Pulmonary artery endothelial cell (primary cell): ENCODE measurements around the gene JAG1. TPM values are rescaled to one million over a fixed set of nuclear protein-coding genes. Genes with fewer than 3 reads are reported as not detected.

Experiments used
- DNase-seq: peaks from one replicate; pipeline ENCODE4 v3.0.0-alpha.2; 2011; ENCODE audit warnings: low read depth, low spot score
- total RNA-seq: library from RNA; depleted of rRNA; stranded (reverse); fragments of >200 nt; gene quantifications from 2 replicates; pipeline ENCODE4 v1.2.3, GENCODE V29; 2014

JAG1 gene
- total RNA-seq, 1 donor from 2014 or later, result 81.8 TPM

- no peak for DNase-seq
Observed at GRCh38 chr20:10668677-10669368, 5.0 kb downstream of the JAG1 start.

DNA sequence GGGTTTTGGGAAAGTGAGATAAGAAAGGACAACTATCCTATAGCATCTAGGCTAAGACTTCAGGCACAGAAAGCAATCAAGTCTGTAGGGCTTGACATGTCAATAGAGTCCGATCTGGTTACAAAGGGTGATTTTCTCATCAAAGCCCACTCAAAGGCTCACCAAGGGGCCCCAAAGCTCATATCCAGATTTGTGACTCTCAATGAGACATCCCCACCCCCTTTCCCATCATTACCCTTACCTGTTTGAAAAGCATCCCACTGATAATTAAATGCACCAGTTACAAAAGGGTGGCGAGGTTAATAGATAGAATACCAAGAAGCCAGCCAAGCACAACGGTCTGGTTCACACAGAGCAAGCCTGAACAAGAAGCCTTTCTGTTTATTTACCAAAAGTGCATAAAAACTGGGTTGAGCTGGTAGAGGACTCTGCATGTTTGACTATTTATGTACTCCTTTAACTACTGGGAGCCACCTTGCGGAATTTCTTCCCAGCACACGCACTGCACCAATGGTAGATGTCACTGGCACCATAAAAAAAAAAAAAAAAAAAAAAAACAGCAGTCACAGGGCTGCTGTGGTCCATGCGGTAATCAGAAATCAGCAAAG is 6.1 kb downstream of the JAG1 start:
- DNase-seq, result no peak

- DNase-seq, result peak; percentile 54
Observed at GRCh38 chr20:10667077-10667401, 6.8 kb downstream of the JAG1 start.

DNA sequence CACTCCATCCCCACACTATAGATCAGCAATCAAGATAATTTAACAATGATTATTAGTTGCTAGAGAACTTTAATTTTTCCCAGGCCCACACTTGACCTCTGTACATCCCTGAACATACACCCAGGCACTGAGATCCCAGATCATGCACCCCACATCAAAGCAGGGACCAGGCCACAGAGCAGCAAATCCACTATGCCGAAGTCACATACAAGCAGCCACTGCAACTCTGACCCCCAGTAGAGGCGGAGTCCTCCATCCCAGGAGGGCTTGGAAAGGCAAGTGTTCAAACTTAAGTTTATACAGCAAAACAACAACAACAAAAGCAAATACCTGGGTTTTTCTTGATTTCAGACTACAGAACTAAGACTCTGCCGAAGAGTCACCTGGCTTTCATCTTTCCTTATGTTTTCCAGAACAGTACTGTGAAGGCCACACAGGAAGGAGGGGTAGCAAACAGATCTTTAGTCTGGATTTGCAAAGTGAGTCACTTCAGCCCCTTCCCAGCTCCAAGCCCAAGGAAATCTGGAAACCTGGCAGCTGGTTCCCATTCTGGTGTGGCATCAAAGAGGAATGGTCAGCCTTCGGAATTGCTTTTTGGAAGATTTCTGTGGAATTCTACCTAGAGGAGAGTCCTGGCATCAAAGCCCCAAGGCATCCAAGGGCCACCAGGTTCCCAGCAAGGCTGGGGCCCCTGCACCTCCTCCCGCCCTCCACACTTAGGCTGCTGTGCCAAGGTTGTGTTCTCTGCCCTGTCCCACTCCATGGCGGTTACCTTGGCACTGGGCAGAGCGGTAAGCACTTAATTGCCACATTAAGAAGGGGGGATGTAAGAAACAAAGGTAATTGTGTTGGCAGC is 7.3 kb downstream of the JAG1 start:
- DNase-seq, result no peak

GRCh38 chr20:10665791-10666190 is 8.0 kb downstream of the JAG1 start:
- DNase-seq, result no peak

DNA sequence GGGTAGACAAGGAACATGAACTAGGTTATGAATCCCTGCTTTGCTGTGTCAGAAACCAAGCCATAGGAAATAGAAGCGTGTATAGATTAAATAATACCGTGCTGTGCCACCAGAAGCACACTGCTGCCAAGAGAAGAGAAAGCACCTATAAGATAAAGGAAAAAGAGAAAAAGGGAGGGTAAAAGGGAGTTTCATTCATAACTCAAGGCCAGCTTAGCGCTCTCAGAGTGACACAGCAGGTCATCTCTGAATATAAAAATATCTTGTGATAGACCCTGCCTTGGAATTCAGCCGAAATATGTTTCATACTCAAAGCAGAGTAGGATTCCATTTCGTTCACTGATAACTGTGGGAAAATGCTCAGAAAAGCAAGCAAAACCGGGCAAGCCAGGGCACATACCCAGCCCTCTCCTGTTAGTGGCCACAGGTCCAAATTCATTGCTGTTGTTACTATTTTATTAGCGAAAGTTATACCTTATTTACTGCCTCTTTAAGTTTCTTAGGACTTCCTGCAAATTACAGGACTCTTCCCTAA is 8.7 kb downstream of the JAG1 start:
- no peak for DNase-seq

- DNase-seq, result no peak
Observed at GRCh38 chr20:10663756-10664155, 10.0 kb downstream of the JAG1 start.

DNA sequence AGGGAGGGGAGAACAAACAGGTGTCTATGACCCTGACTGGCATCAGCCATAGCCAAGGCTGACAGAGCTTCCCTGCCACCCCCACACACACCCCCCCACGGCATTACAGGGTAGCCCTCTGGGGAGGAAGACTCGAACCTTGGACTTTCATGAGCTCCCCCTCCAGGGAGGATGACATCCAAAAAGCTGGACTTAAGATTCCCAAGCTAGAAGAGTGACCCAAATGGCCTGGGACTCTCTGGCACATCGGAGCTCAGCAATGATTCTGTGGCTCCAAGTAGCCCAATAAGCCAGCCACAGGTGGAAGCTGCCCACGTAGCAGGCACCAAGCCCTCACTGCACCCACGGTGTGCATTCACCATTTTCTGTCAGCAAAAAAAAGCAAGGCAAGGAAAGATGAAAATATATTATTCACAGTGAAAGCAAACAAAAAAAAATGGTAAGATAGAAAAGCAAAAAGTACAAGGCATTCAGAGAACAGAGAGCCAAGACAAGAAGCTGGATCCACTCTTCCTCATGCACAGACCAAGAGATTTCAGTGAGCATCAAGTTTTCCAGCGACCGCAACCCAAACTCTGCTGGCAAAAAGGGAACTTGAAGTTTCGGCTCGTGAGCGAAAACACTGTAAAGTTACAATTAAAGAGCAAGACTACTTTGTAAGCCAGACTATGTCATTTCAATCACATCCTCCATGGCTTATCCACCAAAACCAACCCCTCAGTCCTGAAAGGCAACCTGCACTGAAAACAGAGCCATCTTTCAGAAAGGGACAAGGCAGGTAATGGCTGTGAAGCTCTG is 10.9 kb downstream of the JAG1 start:
- no peak for DNase-seq

DNA sequence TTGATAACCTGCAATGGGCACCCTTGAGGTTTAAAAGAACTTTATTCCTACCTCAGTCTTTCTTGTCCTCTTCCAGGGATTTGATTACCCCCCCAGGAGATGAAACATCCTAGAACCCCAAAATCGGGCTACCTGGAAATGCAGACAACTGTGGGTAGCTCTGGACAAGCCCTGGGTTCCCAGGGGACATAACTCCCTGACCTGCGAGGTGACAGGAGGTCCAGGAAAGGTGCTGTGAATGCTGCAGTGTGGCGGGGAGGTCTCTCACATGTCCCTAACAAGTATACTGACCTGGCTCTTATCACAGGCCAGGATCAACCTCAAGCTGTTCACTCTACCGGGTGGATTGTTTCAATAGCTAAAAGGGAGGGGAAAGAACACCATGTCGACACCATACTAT is 11.6 kb downstream of the JAG1 start:
- no peak for DNase-seq

GRCh38 chr20:10661261-10661660 is 12.5 kb downstream of the JAG1 start:
- DNase-seq, result no peak

DNA sequence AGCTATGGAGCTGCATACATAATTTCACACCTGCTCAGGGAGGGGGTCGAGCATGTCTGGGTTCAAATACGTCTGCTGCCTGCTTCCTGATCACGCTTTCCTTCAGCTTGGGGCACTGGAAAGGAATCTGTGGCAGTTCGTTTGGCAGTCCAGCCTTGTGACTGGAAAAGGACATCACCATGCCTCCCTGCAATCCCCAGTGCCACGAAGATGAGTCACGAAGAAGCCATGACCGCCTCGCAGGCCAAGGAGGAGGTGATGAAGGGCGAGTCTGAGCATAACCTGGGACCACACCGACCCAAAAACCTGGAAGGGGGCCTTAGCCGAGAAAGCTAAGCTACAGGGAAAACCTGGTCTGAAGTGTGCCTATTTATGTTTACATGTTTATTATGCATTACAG is 13.1 kb downstream of the JAG1 start:
- DNase-seq, result no peak

- no peak for DNase-seq
Observed at GRCh38 chr20:10659651-10660601, 13.9 kb downstream of the JAG1 start.

- no peak for DNase-seq
Observed at GRCh38 chr20:10658876-10659632, 14.7 kb downstream of the JAG1 start.

DNA sequence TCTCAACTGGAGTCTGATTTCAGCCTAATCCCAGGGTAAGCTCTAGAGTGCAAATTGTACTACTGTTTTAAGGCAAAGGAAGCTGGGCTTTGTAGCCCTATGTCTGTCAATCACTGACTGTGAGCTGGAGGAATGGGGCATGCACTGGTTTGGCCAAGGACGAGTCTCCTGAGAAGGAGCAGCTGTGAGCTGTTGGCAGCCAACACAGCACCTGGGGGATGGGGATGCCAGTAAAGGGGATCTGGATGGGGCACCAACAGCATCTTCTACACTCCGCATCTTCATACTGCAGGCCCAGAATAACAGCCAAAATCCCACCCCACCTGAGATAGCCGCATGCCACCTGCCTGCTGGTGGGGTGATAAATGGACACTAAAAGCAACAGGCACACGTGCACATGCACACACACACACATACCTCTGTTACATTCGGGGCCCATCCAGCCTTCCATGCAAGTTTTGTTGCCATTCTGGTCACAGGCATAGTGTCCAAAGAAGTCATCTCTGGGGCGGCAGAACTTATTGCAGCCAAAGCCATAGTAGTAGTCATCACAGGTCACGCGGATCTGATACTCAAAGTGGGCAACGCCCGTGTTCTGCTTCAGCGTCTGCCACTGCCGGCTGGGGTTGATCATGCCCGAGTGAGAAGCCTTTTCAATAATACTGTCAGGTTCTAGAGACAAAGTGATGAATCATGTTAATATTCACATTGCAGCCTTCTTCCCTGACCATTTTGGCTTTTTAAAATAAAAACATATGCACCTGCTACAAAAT is 15.6 kb downstream of the JAG1 start:
- DNase-seq, result no peak

DNA sequence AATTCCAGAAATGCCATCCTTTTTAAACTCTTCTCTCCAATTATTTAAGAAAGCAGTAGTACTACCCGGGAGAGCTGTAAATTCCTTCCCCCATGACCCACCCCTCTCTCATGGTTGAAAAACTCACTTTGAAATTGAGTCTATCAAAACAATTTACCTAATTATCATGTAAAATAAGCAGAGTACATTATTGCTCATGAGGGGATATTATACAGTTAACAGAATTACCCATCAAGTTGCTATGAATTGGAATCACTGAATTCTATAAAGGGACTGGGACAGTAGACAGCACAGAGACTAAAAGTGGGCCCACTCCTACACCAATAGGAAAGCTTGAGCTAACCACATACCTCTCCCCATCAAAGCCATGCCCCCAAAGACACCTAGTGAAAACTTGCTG is 16.3 kb downstream of the JAG1 start:
- no peak for DNase-seq

DNA sequence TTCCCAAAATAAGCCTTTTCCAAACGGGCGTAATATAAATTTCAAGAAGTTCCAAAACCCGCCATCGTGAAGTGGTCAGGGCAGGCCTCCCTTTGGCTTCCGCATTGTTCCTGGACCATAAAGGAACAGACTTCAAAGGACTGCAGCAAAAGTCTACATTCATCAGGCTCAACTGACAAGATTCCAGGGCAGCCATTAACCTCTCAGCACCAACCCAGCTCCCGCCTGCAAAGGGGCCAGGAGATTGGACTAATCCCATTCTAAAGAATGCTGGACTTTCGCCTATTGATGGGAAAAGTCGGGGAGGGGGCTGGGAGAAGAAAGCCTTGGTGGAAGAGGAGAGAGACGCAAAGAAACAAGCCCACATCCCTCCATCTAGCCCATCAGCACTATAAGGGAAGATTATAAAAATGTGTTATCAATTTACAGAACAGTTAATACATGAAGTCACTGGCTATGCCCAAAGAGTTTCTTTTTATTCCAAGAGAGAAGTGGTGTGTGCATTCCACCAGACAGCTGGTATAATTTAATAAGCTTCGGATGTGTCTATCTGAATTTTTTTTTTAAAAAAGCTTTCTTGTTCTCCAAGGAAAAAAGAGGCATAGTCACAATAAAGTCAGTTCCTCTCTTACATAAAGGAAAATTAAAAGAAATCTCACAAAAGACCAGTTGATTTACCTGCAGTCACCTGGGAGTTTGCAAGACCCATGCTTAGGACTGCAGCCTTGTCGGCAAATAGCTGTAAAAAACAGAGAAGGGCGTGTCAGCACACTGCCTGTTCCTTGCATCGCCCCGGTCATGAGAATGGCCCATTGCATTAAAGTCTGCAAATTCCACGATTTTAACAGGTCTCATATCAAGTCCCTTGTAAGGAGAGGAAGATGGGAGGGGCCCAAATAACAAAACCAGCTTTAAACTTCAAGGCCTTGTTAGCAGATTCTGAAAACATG is 17.8 kb downstream of the JAG1 start:
- DNase-seq, result no peak

DNA sequence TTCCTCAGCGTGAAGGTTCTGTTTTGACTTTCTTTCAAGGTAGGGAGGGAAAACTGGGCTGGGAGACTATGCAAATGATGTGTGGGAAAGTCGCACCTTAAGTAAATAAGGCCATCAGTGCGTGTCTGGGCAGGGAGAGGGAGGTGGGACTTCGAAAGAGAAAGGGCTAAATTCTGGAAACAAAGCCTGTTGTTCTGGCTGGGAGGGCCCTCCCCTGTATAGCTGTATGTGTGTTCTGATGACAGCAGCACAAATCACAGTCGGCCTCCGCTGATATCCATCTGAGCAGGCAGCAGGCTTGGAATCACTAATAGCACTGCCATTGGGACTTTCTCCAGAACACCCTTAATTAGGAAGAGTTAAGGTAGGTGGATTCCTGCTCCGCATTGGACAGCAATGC is 19.2 kb downstream of the JAG1 start:
- no peak for DNase-seq

GRCh38 chr20:10654250-10654610 is 19.6 kb downstream of the JAG1 start:
- DNase-seq, result no peak
